Measurements from ENCODE around the gene BAHCC1.

BAHCC1 gene

DNA sequence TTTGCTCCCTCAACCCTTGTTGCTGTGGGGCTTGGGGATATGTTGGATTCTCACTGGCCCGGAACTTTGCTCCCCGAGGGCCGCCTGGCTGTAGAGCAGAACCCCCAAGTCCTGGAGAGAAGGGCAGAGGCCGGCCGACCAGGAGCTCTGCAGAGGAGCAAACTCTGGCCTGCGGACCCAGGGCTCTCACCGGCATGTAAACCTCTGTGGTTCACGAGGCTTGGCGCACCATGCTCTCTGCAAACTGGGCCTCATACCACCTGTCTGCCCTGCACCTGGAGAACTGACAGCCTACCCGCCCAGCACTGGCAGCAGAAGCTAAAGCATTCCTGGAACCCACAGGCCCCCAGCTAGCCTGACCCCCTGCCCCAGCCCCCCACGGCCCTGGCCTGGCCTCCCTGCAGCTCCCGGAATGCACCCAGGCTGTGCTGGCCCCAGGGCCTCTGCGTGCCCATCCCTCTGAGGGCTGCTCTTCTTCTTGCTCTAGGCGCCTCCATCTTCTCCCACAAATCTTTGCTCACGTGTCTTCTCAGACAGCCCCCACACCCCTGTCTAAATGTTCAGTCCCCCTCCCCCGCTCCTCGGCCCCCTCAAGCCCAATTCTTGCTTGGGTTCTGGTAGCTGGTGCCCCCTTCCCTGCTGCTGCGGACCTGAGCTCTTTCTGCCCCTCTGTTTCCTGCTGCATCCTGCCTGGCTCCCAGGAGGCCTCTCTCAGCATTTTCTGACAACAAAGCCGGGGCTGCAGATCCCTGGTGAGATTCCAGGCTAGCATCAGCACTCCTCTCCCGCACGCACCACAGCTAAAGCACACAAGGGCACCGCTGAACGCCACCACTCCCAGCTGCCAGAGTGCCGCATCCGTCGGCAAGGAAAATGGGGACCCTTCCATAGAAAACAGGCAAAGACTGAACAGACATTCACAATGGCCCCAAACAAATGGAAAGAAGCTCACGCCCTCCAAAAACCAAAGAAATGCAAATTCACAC lies 94.0 kb downstream of the BAHCC1 start:
- H3K27ac ChIP-seq (ENCODE audit: extremely low read depth, low read depth, low read length), result no peak overlapping the region
- TF ChIP-seq, protein P1, sequence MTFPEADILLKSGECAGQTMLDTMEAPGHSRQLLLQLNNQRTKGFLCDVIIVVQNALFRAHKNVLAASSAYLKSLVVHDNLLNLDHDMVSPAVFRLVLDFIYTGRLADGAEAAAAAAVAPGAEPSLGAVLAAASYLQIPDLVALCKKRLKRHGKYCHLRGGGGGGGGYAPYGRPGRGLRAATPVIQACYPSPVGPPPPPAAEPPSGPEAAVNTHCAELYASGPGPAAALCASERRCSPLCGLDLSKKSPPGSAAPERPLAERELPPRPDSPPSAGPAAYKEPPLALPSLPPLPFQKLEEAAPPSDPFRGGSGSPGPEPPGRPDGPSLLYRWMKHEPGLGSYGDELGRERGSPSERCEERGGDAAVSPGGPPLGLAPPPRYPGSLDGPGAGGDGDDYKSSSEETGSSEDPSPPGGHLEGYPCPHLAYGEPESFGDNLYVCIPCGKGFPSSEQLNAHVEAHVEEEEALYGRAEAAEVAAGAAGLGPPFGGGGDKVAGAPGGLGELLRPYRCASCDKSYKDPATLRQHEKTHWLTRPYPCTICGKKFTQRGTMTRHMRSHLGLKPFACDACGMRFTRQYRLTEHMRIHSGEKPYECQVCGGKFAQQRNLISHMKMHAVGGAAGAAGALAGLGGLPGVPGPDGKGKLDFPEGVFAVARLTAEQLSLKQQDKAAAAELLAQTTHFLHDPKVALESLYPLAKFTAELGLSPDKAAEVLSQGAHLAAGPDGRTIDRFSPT (tag by site-specific recombination; IDR thresholded peaks at IDR 0.05), result 0 out of 2 replicates have a peak, but pooled peaks have one; percentile 4
- TF ChIP-seq ZNF555 (tag by site-specific recombination; conservative IDR thresholded peaks at IDR 0.05) (no peak), ZNF600 (tag by site-specific recombination; IDR thresholded peaks at IDR 0.05) (peak; percentile 48; the same call in 1 of the 2 replicates), ZNF416 (tag by site-specific recombination; IDR thresholded peaks at IDR 0.05) (no peak), GLIS1 (tag by site-specific recombination; IDR thresholded peaks at IDR 0.05) (peak; percentile 79), ZBTB8A (tag by site-specific recombination; IDR thresholded peaks at IDR 0.05) (peak; percentile 22), ZFP3 (tag by site-specific recombination; IDR thresholded peaks at IDR 0.05; ENCODE audit: low read depth) (no peak), ZIC2 (tag by site-specific recombination; IDR thresholded peaks at IDR 0.05) (peak; percentile 59), GLIS2 (tag by site-specific recombination; IDR thresholded peaks at IDR 0.05) (0 out of 2 replicates have a peak, but pooled peaks have one; percentile 48), ZBTB17 (tag by site-specific recombination; IDR thresholded peaks at IDR 0.05) (peak; percentile 48; the same call in 1 of the 2 replicates), ZNF548 (tag by site-specific recombination; IDR thresholded peaks at IDR 0.05) (no peak), ZNF211 (tag by site-specific recombination; IDR thresholded peaks at IDR 0.05; ENCODE audit: low read depth) (no peak)
- TF ChIP-seq, protein P2, sequence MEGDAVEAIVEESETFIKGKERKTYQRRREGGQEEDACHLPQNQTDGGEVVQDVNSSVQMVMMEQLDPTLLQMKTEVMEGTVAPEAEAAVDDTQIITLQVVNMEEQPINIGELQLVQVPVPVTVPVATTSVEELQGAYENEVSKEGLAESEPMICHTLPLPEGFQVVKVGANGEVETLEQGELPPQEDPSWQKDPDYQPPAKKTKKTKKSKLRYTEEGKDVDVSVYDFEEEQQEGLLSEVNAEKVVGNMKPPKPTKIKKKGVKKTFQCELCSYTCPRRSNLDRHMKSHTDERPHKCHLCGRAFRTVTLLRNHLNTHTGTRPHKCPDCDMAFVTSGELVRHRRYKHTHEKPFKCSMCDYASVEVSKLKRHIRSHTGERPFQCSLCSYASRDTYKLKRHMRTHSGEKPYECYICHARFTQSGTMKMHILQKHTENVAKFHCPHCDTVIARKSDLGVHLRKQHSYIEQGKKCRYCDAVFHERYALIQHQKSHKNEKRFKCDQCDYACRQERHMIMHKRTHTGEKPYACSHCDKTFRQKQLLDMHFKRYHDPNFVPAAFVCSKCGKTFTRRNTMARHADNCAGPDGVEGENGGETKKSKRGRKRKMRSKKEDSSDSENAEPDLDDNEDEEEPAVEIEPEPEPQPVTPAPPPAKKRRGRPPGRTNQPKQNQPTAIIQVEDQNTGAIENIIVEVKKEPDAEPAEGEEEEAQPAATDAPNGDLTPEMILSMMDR (tag by site-specific recombination; IDR thresholded peaks at IDR 0.05), result no peak
- TF ChIP-seq, protein P3, sequence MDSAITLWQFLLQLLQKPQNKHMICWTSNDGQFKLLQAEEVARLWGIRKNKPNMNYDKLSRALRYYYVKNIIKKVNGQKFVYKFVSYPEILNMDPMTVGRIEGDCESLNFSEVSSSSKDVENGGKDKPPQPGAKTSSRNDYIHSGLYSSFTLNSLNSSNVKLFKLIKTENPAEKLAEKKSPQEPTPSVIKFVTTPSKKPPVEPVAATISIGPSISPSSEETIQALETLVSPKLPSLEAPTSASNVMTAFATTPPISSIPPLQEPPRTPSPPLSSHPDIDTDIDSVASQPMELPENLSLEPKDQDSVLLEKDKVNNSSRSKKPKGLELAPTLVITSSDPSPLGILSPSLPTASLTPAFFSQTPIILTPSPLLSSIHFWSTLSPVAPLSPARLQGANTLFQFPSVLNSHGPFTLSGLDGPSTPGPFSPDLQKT (IDR thresholded peaks at IDR 0.05; ENCODE audit: borderline replicate concordance, low read depth, low read length), result no peak
- TF ChIP-seq, protein P4, sequence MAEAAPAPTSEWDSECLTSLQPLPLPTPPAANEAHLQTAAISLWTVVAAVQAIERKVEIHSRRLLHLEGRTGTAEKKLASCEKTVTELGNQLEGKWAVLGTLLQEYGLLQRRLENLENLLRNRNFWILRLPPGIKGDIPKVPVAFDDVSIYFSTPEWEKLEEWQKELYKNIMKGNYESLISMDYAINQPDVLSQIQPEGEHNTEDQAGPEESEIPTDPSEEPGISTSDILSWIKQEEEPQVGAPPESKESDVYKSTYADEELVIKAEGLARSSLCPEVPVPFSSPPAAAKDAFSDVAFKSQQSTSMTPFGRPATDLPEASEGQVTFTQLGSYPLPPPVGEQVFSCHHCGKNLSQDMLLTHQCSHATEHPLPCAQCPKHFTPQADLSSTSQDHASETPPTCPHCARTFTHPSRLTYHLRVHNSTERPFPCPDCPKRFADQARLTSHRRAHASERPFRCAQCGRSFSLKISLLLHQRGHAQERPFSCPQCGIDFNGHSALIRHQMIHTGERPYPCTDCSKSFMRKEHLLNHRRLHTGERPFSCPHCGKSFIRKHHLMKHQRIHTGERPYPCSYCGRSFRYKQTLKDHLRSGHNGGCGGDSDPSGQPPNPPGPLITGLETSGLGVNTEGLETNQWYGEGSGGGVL (tag by site-specific recombination; IDR thresholded peaks at IDR 0.05), result no peak
- H3K4me1 ChIP-seq (ENCODE audit: control insufficient read depth, insufficient read depth, low read length), result peaks cover 11% of the 10 kb centered on the region
- no peaks in the 10 kb centered on the region for H3K9me3 ChIP-seq (ENCODE audit: control insufficient read depth, insufficient read depth, low read depth, low read length)
- H3K4me3 ChIP-seq (ENCODE audit: low read depth, low read length), result no peak overlapping the region
- CTCF ChIA-PET, result interaction anchor here (0.6 to 3.2 kb wide), 4 partner anchors 49 to 259 kb away, joined by 3 to 10 read pairs (median 4); no protein-coding TSS in a partner anchor
- POLR2A ChIA-PET, result interaction anchor here (0.7 to 4.1 kb wide), 8 partner anchors 16 to 257 kb away, joined by 3 to 27 read pairs (median 6); partner anchors contain the start of genes ACTG1, BAHCC1 and FAAP100
- no peaks in the 10 kb centered on the region for H3K36me3 ChIP-seq (ENCODE audit: control insufficient read depth in 2 of 2, insufficient read depth in 1 of 2, low read length in 2 of 2)

Data from HEK293 (cell line).